Activated T-helper 17 cell treated with anti-CD3 and anti-CD28 coated beads, Interleukin-2, amount 50 U/mL, for 72 hours (primary cell): Measurements from ENCODE around the gene HDAC5. TPM values are rescaled to one million over a fixed set of nuclear protein-coding genes. Genes with fewer than 3 reads are reported as not detected.
A peak's percentile ranks its signal among the peaks of the same experiment; 100 is the strongest.
"Not testable (repeated sequence)": the region's sequence is repeated elsewhere in the genome, so short reads cannot be mapped to it uniquely, and the experiment has no call there.

Source experiments
- ATAC-seq: fragments of 150-1000 bp; cut with Tn5 transposase; replicated peaks from 2 replicates; pipeline ENCODE4 v1.10.0; 2021; ENCODE audit warnings: mild to moderate bottlenecking, moderate library complexity
- H3K27ac Mint-ChIP-seq: one replicate; pipeline ENCODE4 v1.8.0; 2022; ENCODE audit warnings: mixed read lengths
- H3K27me3 Mint-ChIP-seq: one replicate; pipeline ENCODE4 v1.8.0; 2022; ENCODE audit warnings: mixed read lengths
- H3K36me3 Mint-ChIP-seq: one replicate; pipeline ENCODE4 v1.8.0; 2022; ENCODE audit warnings: low read depth, mild to moderate bottlenecking, mixed read lengths
- H3K4me1 Mint-ChIP-seq: one replicate; pipeline ENCODE4 v1.8.0; 2022; ENCODE audit warnings: mixed read lengths
- H3K4me3 Mint-ChIP-seq: one replicate; pipeline ENCODE4 v1.8.0; 2022; ENCODE audit warnings: mild to moderate bottlenecking, mixed read lengths
- H3K9me3 Mint-ChIP-seq: one replicate; pipeline ENCODE4 v1.8.0; 2022; ENCODE audit warnings: mixed read lengths
- total RNA-seq, 2 donors: library from RNA; stranded (reverse); gene quantifications; one replicate each; pipeline ENCODE4 v1.2.3, GENCODE V29; 2022

HDAC5 gene
- total RNA-seq, 2 donors from 2014 or later = 11.0 to 45.4 TPM

GRCh38 chr17:44144966-44145739 is 21.7 kb upstream of the HDAC5 start:
- Mint-ChIP-seq H3K36me3 (peaks cover 52% of the 10 kb centered on the region), H3K4me1 (no peaks in the 10 kb centered on the region), H3K4me3 (no peak overlapping the region), H3K9me3 (no peaks in the 10 kb centered on the region), H3K27me3 (no peaks in the 10 kb centered on the region), H3K27ac (no peak overlapping the region)
- no peak for ATAC-seq

- H3K4me1 Mint-ChIP-seq, H3K9me3 Mint-ChIP-seq, H3K4me3 Mint-ChIP-seq, H3K27ac Mint-ChIP-seq, ATAC-seq, H3K27me3 Mint-ChIP-seq: not testable (repeated sequence)
- peaks cover 41% of the 10 kb centered on the region for H3K36me3 Mint-ChIP-seq
Observed at GRCh38 chr17:44143921-44144320, 20.5 kb upstream of the HDAC5 start.

- peak; percentile 84 for ATAC-seq
- Mint-ChIP-seq H3K27ac (peak overlapping the region; percentile 82), H3K36me3 (no peaks in the 10 kb centered on the region), H3K4me1 (peaks cover 6% of the 10 kb centered on the region), H3K4me3 (peak overlapping the region; percentile 61), H3K27me3 (no peaks in the 10 kb centered on the region), H3K9me3 (no peaks in the 10 kb centered on the region)
Observed at GRCh38 chr17:44137891-44138709, 14.7 kb upstream of the HDAC5 start.

- Mint-ChIP-seq H3K4me1 (peaks cover 12% of the 10 kb centered on the region), H3K27ac (no peak overlapping the region), H3K9me3 (no peaks in the 10 kb centered on the region), H3K36me3 (no peaks in the 10 kb centered on the region), H3K27me3 (no peaks in the 10 kb centered on the region), H3K4me3 (no peak overlapping the region)
- no peak for ATAC-seq
Observed at GRCh38 chr17:44134752-44135568, 11.5 kb upstream of the HDAC5 start.

DNA sequence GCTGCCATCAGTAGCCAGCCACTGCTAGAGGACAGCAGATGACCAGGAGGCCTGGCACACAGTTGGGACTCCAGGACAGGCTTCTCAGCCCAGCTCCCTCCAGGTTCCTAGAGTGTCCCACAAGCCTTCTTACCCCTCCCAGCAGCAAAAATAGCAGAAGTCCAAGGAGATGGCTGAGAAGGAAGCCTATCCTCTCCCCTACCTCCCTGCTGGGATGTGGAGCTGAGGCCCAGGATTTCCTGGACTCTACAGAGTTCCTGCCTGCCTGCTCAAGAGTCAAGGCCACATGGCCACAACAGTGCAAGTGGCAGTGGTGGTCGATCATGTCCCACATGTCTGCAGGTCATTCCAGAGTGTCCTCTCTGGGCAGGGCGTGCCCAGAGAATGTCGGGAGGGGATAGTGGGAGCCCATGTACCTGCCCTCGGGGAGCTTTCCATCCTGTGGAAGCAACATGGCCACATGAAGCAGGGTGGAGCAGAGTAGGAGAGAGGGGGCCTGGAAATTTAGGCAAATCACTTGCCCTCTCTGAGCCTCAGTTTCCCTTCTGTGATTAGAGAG is 10.6 kb upstream of the HDAC5 start:
- Mint-ChIP-seq H3K4me1 (peaks cover 12% of the 10 kb centered on the region), H3K4me3 (no peak overlapping the region), H3K9me3 (no peaks in the 10 kb centered on the region), H3K27me3 (no peaks in the 10 kb centered on the region), H3K36me3 (no peaks in the 10 kb centered on the region), H3K27ac (peak overlapping the region; percentile 40)
- no peak for ATAC-seq

DNA sequence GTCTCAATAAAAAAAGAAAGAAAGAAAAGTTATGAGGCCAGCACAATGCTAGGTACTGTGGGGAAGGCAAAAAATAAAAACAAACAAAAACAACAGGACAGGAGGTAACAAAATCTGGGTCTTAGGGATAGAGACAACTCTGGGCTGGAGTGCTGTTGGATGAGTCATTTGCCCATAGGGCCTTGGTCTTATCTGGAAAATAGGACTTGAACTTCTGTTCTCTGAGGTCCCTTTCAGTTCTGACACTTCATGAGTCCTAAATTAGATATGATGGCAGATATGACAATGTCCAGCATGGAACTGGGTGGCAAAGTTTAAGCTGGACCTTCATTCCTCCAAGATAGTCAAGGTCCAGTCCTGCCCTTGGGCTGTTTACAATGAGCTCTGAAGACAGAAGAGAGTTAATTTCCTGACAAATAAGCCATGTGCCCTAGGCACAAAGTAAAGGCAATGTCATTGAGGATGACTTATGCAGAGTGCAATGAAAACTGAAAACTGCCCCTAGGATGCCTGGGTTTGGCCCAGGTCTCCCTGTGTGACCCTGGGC is 8.9 kb upstream of the HDAC5 start:
- H3K36me3 Mint-ChIP-seq = no peaks in the 10 kb centered on the region
- H3K27ac Mint-ChIP-seq = peak overlapping the region; percentile 39
- ATAC-seq = peak; percentile 75

GRCh38 chr17:44131372-44131771 is 7.9 kb upstream of the HDAC5 start:
- not testable (repeated sequence) for H3K4me3 Mint-ChIP-seq, ATAC-seq, H3K9me3 Mint-ChIP-seq, H3K4me1 Mint-ChIP-seq, H3K27me3 Mint-ChIP-seq, H3K27ac Mint-ChIP-seq, H3K36me3 Mint-ChIP-seq

More for the DNA sequence above, 8.9 kb upstream of the HDAC5 start:
- no peaks in the 10 kb centered on the region for H3K9me3 Mint-ChIP-seq
- H3K27me3 Mint-ChIP-seq = no peaks in the 10 kb centered on the region
- H3K4me3 Mint-ChIP-seq = no peak overlapping the region
- H3K4me1 Mint-ChIP-seq = peaks cover 6% of the 10 kb centered on the region

DNA sequence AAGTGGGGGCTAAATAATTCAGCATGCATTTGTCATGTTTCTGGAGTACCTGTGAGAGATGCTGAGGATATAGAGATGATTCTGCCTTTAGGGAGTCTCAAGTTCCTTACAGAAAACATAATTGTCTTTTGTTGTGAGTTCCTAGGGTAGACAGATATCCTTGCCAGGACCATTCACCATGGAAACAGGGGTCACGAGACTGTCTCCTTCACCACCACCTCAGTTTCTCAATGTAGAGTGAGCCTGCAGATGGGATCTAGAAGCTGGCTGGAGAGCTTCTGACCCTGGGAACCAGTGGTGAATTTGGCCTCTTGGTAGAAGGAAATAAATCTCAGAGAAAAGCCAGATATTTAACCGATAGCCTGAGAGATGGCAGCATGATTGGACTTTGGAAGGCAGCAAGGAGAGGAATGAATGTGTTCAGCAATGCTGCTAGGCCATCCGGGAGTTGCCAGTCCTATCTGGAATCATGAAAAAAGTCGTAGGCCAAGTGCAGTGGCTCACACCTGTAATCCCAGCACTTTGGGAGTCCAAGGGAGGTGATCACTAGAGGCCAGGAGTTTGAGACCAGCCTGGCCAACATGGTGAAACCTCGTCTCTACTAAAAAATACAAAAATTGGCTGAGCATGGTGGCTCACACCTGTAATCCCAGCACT is 7.4 kb upstream of the HDAC5 start:
- Mint-ChIP-seq H3K27me3 (no peaks in the 10 kb centered on the region), H3K9me3 (no peaks in the 10 kb centered on the region), H3K4me1 (peaks cover 6% of the 10 kb centered on the region), H3K27ac (no peak overlapping the region), H3K36me3 (no peaks in the 10 kb centered on the region), H3K4me3 (no peak overlapping the region)
- ATAC-seq = no peak

DNA sequence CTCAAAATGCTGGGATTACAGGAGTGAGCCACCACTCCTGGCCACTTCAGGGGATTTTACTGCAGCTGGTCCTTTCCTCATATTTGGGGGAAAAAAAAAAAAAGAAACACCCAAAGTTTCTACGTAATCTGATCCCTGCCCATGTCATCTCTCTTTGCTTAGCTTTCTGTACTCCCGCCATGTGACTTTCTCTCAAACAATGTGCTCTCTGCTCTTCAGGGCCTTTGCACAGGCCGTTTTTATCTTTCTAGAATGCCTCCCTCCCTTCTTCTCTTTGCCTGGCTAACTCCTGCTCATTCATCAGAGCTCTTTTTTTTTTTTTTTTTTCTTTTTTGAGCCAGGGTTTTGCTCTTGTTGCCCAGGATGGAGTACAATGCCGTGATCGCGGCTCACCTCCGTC is 4.9 kb upstream of the HDAC5 start:
- no peaks in the 10 kb centered on the region for H3K36me3 Mint-ChIP-seq
- ATAC-seq = no peak
- no peak overlapping the region for H3K27ac Mint-ChIP-seq
- H3K4me1 Mint-ChIP-seq = peaks cover 6% of the 10 kb centered on the region
- no peaks in the 10 kb centered on the region for H3K27me3 Mint-ChIP-seq
- H3K4me3 Mint-ChIP-seq = no peak overlapping the region
- H3K9me3 Mint-ChIP-seq = no peaks in the 10 kb centered on the region

DNA sequence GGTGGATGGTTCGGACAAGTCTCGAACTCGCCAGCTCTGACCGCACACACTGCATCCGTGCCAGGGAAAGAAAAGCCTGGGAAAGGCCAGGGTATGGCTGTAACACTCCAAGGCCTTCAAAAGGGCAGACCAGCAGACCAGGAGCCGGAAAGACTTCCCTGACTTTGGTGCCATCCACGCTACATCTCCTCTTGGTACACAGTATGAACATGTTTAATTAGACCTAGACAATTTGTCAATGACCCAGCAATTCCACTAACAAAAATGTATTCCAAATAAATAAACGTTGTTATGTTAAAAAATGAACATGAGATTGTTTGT is 637 bp upstream of the HDAC5 start:
- ATAC-seq = no peak
- Mint-ChIP-seq H3K27ac (peak overlapping the region; percentile 86), H3K27me3 (no peaks in the 10 kb centered on the region), H3K36me3 (no peaks in the 10 kb centered on the region), H3K4me3 (peak overlapping the region; percentile 84), H3K4me1 (peaks cover 6% of the 10 kb centered on the region), H3K9me3 (no peaks in the 10 kb centered on the region)

DNA sequence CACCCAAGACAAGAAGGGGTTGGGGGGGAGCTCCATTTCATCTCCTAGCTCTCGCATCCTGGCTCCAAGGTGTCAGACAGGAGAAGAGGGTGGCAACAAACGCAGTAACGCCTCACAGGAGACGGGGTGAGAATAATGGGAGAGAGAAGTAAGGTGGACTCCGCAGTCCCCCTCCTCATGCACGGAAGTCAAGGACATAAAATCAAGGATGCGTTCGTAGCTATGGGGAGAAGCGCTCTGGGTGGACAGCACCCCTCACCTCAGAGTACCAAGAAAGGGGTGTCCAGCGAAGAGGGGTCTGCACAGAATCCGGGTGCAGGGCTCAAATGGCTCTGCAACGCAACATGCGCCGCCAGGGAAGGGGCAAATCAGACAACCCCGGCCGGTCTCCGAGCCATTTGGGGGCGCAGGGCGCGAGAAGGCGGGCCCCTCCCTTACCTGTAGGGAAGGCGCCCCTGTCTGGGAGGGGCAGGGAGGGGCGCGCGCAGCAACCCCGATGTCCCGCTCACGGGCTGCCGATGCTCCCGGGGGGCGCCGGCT is 555 bp downstream of the HDAC5 start:
- Mint-ChIP-seq H3K4me3 (peak overlapping the region; percentile 84), H3K9me3 (no peaks in the 10 kb centered on the region), H3K27me3 (no peaks in the 10 kb centered on the region), H3K27ac (peak overlapping the region; percentile 86), H3K36me3 (no peaks in the 10 kb centered on the region), H3K4me1 (peaks cover 15% of the 10 kb centered on the region)
- ATAC-seq = peak; percentile 6

DNA sequence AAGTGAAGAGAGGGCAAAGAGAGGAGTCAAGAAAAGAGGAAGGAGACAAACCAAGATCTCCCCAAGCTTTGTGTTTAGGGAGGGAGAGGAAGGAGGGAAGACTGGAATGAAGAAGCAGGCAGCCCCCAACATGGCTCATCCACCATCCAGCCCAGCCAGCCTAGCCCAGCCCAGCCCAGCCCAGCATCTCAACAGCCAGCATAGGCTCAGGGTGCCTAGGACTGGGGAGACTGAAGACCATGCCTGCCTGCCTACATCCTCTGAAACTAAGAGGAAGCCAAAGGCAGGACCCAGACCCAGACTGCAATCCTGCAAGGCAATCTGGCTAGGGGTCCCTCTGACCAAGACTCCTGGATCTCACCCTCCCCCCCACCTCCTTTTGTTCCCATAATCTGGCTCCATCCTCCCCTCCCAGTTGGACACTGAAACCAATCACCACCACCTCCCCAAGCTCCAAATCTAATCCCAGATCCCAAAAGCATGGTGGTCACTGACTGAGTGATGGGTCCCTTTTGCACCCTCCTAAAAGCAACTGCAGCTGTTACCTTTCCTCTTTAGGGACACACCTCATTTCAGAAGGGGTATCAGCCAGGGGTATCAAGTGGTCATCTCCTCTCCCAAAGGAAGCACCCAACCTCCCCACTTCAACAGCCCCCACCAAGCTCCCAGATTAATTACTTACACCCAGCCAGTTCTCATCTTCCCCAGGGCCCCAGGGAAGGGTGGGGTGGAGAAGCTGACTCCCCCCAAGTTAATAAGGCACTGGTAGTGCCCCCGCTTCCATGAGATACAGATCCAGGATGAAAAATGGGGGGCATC is 1.2 kb downstream of the HDAC5 start:
- Mint-ChIP-seq H3K4me1 (peaks cover 15% of the 10 kb centered on the region), H3K27ac (peak overlapping the region; percentile 86), H3K27me3 (no peaks in the 10 kb centered on the region), H3K4me3 (peak overlapping the region; percentile 84), H3K36me3 (no peaks in the 10 kb centered on the region), H3K9me3 (no peaks in the 10 kb centered on the region)
- ATAC-seq = no peak
